ENCODE results near the gene FANCC.

Gene FANCC

GRCh38 chr9:95095641-95096355 is 221.7 kb downstream of the FANCC start:
- no peak for DNase-seq

- DNase-seq: no peak
These were observed 223.5 kb downstream of the FANCC start for GRCh38 chr9:95094002-95094401.

- DNase-seq: no peak
These were observed 223.9 kb downstream of the FANCC start for GRCh38 chr9:95093586-95093985.

DNA sequence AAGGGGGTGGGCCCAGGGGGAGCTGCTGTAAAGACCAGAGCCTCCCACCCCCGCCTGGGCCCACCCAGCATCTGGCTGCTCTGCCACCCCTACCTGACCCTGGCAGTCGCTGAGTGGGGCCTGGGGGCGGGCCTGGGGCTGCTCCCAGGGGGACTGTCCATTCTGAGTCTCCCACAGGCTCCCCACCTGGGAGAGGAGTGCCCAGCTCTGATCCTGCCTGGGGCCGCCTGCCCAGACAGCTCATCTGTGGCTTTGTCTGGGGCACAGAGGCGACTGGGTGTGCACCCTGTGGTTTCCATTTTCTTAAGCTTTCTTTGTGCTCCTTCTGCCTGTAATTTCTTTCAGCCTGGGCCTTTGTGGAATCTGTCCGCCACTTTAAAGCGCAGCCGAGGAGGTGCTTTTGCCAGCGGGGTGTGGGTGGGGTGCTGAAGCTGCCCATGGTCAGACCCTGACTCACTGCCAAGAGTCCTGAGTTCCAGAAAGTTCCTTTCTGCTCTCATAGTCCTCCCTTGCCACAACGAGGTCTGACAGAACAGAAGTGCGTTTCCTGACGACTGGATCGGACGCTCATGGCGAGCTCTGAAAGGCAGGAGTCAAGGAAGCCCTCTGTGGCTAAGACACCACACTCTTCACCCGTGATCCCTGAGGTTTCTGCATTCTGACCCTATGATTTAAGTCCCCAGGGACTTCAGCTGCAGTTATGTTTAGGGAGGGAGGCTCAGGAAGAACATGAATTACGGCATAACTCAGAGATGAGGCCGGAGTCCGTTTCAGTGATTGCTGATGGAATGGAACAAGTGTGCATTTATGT is 225.0 kb downstream of the FANCC start:
- DNase-seq: no peak

DNA sequence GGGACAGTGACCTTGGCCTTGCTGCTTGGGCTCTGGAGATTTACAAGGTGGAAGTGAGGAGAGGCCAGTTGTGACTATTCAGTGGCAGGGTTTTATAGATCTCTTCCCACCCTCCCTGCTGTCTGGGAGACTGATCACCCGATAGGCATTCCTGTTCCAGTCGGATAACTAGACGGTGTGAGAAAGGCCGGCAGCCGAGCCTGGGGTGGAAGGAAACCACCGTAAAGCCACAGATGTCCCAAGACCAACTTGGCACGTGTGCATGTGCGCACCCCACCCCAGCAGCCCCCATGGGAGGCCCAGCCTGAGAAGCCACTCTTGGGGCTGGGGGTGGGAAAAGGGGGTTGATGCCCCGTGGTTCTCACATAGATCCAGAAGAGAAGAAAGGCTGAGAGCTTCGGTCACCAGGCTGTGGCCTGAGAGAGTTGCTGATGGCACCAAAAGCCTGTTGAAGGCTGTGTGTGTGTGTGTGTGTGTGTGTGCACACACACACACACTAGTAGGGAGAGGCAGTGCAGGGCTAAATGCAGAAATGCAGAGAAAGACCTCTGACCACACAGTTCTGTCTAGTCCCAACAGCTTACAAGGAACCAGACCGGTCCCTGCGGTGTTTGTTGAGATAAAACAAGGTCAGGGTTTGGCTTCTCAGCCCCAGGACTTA is 225.8 kb downstream of the FANCC start:
- DNase-seq: no peak

DNA sequence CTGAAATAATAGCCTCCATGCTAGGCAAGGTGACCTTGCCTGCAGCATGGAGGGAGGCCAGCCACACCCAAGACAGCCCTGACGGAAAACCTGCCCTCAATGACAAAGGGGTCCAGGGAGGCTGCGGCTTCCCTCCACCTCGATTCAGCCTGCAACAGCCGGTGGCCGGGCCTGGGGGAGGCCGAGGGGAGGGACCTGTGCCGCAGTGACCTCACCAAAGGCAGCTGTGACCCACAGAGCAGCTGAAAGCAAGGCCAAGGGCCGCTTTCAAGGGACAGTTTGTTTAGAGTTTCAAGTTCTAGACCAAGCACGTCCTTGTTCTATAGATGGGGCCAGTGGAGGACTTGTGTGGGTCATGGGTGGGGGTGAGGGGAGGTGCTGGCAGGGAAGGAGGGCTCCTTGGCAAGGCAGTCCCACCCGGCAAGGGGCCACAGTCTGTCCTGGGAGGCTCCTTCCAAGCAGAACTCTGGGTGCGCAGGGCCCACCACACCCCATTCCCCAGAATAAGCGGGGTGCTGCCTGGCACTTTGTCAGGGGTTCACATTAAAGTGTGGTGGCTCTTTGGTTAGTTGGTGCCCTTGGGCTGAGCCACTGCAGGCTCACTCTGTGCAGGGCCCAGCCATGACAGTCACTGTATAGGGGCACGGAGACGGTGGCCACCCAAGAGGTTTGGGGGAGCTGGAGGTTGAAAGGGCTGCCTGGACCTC is 226.5 kb downstream of the FANCC start:
- no peak for DNase-seq

DNA sequence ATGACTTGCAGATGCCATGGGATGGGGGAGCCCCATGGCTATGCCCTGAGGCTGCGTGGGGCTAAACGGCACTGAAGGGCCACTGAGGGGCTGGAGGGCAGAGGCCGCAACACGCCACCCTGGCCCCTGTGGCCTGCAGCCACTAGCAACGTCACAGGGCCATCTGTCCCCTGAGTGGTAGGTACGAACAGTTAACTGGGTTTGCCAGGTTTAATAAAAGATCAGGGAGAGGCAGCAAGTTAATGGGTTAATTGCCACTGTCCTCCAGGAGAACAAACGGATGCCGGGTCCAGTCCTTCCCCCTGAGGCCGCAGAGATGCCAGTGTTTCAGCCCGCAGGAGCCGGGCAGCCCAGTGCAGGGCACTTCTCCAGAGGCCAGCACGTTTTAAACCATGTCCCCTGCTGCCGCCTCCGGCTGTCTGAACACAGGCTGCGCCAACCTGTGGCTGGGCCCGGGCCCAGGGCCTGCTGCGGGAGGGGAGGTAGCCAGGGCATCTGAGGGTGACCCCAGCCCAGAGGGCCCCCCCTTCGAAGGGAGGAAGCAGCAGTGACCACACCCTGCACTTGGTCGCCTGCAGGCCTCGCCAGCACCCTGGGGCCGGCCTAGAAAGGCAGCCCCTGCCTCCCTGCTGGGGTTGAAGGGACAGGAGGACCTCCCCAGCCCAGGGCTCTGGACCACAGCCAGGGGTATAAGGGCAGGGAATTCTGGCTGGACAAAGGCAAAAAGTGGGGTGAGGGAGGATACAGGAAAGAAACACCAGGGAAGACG is 227.3 kb downstream of the FANCC start:
- no peak for DNase-seq

DNA sequence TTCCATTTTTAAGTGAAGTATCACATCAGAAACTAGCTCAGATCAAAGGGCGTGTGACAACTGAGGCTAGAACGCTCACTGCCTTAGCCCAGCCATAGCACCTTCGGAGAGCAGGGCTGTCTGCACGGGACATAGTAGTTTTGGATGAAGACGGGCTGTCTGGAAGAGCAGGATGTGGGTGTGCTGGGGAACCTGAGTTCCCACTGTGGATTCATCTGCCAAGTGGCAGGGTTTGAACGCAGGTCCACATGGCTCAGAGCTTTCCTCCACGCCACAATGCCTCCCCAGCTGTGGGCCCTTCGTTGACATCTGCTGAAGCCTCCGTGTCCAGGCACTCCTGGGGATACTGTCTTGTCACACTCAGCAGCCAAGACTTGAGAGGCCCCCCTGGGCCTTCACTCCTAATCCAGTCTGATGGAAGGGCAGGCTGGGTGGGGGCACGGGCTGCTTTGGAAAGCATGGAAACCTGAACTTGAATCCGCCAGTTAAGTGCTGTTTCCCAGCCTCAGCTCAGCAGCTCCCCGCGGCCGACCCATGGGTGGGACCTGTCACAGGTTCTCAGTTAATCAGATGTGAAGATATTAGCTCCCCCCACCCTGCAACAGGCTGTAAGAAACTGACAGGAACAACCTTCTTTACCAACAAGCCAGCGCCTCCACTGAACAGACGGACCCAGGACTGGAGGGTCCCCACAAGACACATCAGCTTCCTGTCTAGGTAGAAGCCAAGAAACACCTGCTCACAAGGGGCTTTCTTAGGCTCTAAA is 228.1 kb downstream of the FANCC start:
- DNase-seq: no peak

DNA sequence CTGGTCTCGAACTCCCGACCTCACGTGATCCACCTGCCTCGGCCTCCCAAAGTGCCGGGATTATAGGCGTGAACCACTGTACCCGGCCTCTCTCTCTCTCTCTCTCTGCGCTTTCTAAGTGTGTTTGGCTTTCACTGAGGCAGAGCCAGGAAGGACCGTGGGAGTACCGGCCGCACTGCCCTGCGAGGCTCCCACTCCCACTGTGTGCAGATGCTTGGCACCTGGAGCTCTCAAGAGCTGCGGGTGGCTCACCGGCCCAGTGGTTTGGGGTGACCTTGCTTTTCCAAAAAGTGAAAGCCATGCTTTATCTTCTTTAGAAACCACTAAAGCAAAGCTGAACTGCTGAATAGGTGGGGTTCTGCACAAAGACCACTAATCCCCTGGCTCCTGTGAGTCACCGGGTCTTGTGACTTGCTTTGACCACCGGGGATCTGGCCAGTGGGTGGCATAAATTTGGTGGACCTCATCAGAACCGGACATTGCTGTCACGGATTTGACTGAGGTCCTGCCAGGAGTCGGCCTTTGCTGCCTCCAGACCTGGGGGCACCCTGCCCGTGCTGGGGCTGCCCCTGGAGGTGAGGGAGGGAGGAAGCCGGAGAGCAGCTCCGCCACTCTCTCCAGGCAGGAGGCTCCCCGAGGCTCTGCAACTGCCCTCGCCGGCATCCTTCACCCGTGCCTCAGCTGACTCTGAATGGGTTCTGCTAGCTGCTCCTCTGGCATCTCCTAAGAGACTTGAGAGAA is 228.9 kb downstream of the FANCC start:
- no peak for DNase-seq

DNA sequence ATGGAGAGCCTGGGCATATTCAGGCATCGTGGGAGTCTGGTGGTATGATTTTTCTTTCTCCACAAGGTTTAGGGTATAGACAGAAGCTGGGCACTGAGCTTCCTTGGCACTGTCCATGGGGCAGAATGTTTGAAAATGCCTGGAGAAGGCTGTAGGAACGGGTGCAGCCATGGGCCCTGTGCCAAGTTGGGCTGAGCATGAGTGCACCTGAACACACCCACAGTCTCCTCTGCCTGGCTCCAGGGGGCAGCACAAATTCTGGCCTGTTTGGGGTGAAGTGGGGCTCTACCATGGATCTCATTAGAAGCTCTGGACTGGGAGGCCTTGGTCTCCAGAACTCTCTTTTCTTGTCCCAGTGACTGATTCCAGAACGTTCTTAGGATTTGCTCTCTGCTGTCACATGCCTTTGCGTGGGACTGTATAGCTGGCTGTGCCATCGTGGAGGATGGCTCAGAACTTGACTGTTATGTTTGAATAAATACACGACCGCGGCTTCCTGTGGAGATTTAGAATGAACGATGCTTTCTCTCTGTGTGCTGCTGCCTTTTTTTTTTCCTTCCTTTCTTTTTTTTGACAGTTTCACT is 229.8 kb downstream of the FANCC start:
- DNase-seq: peak; percentile 10

DNA sequence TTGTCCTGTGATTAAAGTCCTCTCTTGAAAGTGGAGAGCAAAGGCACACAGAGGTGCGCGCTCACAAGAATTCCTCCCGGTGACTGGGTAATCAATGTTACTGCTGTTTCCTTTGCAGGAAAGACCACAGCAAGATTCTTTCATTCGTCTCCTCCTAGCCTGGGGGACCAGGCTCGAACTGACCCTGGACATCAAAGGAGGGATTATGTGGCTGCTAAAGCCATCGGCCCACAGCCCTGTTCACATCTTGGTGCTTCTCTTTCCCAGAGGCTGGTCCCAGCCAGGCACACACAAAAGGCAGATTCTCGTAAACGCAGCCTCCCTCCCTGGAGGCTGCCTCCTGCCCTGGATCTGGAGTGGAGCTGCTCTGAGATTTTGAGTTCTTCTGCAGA is 230.9 kb downstream of the FANCC start:
- DNase-seq: no peak

DNA sequence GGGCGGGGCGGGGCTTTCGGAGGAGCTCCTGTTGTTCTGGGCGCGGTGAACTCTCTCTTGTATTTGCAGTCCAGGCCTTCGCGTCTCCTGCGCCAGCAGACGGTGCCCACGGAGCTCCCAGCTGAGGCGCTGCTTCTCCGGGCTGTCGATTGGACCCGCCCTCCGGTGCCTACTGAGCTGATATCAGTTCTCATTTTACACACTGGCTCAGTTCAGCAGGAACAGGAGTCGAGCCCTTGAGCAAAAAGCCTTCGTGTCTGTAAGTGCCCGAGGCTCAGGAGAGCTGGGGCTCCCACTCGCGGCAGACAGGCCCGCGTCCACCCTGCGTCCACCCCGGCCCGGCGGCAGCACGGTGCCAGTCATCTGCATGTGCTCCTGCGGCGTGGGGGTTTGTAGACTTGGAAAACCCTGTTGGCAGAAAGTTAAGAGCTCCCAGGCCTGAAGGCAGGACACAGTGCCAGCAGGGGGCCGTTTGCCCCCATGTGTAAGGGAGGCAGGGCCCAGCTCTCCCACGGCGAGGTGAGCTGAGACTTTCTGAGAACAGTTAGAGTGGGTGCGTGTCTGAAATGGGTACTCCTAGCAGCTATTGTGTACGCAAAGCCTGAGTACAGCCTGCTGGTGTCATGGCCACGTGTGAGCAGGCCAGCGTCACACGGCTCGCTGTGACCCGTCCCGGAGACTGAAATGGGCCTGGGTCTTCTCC is 231.5 kb downstream of the FANCC start:
- no peak for DNase-seq

- no peak for DNase-seq
These were observed 232.3 kb downstream of the FANCC start for GRCh38 chr9:95085036-95085770.

DNA sequence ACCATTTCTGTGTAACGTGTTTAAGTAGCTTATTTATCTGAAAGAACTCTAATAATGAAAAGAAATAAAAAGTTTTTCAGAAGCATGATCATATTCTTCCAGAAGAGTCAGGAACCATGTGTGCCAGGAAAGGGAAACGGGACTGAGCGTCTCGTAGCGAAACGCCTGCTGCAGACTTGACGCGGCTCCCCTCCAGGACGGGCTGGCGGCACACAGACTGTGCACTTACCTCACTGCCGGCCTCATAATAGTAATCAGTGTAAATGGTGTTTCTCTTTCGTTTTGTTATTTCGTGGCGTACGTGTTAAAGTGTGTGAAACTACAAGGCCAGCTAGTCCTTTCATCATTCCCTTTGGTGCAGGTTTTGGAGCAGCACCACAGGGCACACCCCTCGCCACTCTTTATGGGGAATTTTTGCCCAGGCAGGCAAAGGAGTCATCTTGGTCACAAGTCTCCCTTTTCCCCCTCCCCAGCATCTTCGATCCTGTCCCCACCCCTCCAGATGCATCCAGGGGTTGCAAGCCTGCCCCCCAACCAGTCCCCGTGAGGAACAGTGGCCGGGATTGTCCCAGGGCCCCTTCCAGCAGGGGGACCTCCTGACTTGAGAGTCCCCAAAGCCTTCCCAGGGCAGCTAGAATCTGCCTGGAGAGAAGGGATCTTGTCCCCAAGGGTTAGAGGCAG is 233.1 kb downstream of the FANCC start:
- DNase-seq: no peak

DNA sequence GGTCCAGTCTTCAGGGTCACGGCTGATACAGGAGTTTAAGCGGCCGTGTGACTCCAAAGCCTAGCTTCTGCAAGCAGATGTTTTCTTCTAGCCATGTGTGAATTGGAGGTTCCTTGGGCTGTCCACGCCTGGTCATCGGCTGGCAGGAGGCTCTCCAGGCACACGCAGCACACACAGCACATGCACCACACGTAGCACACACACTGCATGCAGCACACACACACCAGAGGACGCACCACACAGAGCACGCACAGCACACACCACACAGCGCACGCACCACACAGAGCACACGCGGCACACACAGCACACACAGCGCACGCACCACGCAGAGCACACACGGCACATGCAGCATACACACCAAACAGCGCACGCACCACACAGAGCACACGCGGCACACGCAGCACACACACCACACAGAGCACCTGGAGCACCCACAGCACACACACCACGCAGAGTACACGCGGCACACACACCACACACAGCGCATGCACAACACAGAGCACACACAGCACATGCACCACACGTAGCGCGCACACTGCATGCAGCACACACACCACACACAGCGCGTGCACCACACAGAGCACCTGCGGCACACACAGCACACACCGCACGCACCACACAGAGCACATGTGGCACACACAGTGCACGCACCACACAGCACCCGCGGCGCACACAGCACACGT is 234.3 kb downstream of the FANCC start:
- DNase-seq: no peak

- no peak for DNase-seq
These were observed 235.0 kb downstream of the FANCC start for GRCh38 chr9:95082401-95083084.

DNA sequence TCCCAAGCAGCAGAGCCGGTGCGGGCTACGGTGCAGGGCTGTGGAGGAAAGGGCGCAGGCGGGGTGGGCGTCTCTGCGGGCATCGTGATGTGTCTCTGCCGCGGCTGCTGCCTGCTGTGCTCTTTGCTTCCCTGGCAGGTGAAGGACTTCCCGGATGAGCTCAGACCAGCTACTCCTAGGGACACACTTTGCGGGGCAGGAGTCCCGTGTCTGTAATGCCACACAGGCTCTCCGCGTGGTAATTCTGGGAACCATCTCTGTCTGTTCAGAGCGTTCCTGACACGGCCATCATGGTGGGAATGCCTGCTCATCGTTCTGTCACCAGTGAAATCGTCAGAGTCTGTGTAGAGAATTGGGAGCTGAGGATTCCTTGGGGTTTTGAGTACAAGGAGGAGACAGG is 235.5 kb downstream of the FANCC start:
- no peak for DNase-seq
